Activated T-helper 9 cell treated with anti-CD3 and anti-CD28 coated beads, Interleukin-2, amount 50 U/mL, for 16 hours (primary cell): Measurements from ENCODE around the gene DSCAML1.

Experiments
- DNase-seq: peaks from one replicate; pipeline ENCODE4 v3.0.0-alpha.2; 2020; ENCODE audit warnings: low read depth

DSCAML1 gene

DNA sequence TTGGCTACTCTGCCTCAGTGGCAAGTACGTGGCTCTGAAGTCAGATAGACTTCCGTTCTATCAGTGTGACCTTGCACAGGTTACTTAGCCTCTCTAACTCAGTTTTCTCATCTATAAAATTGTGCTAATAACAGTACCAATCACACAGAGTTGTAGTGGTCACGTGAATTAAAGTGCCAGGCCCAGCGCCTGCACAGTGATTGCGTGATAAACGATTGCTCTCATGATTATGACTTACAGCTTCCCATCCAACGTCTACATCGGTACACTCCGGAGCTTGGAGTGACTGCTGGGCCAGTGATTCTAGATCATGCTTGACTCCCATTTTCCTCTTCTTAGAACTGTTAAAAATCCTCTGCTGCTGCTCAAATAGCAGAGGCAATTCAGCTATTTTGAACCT, 247.6 kb downstream of the DSCAML1 start:
- no peak for DNase-seq

DNA sequence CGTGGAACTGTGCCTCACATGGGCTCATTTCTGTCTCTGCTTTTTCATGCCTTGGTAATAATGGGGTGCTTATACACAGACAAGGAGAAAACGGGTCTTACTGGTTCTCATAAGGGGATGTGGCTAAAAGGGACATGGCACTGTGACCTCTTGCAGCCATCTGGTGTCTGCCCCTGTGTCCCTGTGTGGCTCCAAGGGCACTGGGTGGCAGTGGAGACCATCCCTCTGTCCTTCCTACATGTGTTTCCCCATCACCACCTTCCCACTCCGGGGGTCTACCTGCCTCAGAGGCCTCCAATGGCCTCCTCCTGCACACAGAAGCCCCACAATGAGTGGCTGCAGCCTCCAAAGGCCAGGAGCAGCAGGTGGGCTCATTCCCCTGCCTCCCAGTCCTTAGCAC, 248.1 kb downstream of the DSCAML1 start:
- DNase-seq, result no peak

DNA sequence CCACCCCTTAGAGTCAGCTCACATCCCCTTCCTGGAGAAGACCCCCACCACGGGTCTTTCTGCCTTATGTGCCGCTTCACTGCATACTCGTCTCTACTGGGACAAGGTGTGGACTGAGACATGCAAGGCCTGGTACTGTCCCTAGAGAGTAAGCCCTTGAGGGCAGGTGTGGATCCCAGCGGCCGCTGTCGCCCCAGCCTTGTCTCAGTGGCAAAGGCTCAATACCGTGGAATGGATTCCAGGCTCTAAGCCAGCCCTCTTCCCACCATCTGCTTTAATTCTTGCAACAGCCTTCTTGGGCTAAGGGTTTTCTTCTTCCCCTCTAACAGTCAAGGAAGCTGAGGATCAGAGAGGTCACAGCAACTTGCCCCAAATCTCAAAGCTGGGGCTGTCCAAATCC, 249.1 kb downstream of the DSCAML1 start:
- DNase-seq, result no peak

DNA sequence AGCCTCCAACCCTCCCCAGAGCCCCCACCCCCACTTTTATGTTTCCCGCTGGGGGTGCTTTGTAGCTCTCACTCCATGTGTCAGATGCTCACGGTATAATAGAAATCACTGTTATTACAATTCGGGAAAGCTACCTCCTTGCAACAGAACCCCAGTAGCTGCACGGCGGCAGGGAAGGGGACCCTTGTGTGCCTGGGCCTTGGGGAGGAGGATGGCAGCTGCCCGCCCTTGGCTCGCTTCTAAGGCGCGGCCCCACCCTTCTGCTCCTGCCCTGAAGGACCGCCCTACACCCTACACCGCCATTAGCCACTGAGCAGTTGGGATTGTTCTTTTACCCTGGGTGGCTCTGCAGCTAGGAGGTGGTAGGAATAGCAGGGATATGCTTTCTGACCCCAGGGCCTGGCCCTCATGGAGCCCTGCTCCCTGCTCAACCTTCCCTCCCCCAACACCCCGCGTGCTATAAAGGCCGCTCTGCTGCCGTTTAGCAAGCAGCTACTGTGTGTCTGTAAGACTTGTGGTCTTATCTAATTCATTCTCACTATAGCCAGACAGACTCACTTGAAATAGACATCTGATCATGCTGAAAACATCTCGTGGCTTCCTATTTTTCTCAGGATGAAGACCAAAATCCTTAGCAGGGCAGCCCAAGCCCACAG, 249.7 kb downstream of the DSCAML1 start:
- DNase-seq, result no peak

DNA sequence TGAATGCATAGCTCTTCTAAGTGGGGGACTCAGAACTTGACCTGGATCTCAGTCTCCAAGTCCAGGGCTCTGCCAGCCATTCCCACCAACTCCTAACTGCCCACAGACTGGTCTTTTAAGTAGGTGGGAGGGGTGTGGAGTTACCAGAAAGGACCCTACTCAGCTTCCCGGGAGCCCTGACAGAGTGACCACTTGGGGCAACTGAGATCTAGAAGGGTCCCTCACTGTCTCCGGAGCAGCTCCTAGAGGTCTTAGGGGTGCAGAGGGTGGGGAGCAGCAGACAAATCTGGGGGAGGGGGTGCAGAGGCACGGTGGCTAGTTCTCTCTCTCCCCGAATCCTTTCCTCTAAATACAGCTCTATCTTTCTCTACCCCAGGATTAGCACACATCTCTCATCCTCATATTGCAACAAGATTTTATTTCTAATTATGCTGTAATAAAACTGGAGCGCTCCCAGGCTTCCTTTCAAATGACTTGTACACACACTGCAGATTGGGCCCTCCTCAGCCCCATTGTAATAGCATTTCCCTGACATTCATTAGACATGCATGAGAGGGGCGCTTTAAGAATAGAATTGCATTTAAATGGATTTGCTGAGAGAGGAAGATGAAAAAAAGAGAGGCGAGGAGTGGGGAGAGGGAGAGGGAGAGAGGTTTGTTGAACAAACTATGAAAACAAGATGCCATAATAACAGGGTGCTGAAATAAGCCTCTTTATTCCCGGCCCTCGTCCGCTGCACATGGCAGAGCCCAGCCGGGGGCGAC, 250.4 kb downstream of the DSCAML1 start:
- DNase-seq, result no peak

DNA sequence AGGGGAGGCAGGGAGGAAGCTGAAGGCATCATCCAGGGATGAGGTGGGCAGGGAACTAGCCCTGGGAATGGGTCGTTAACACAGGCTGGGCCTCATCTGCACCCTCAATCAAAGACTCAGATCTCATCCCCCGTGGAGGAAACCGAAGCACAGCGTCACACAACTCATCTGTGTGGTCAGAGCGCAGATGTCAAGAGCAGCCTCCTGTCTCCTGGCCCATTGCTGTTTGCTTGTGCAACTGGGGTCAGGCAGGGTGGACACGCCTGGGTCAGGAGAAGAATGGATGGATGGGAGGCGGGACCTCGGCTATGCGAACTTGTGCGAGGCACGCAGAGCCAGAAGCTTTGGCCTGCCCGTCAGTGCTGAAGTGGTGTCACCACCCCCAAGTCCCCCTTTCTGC, 251.3 kb downstream of the DSCAML1 start:
- no peak for DNase-seq

DNA sequence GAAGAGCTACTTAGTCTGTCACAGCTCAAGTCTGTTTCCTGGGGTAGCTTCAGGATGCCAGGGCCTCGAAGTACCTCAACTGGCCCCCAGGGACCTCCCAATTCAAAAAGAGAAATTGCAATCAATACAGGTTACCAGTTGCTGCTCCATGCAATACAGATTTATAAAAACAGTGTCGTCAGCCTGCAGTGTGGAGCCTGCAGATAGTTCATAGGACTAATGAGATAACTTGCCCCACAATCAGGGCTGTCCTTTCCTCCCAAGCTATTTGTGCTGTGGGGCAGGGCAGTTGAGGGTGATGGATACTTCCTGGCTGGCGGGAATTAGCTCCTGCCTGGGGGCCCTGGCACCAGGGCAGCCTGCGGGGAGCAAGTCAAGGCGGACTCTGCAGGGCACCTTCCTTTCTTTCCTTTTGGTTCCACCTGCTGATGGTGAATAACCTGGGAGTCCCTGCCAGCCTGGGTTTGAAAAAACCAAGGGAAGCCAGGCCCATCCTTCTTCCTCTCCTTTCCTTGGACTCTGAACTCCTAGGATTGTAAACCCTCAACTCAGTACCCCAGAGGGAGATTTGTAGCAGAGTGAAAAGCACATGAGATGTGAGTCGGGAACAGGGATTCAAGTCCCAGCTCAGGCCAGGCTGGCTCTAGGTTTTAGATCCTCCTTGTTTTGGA, 252.8 kb downstream of the DSCAML1 start:
- DNase-seq, result no peak

DNA sequence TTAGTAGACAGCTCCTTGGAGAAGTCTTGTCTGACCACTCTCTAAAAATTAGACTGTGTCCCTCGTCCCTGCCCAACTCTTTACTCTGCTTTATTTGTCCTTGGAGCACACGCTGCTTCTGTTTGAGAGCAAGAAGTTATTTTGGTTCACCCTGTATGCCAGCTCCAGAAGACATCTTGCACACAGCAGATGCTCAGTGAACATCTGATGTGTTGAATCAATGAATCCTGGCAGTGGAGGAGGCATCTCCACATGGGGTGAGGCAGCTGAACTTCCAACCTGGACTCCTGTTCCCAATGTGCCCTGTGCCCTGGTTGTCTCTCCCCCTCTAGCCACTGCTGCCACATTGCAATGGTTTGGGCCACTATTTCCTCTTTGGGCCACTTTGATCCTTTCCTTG, 255.8 kb downstream of the DSCAML1 start:
- no peak for DNase-seq

DNA sequence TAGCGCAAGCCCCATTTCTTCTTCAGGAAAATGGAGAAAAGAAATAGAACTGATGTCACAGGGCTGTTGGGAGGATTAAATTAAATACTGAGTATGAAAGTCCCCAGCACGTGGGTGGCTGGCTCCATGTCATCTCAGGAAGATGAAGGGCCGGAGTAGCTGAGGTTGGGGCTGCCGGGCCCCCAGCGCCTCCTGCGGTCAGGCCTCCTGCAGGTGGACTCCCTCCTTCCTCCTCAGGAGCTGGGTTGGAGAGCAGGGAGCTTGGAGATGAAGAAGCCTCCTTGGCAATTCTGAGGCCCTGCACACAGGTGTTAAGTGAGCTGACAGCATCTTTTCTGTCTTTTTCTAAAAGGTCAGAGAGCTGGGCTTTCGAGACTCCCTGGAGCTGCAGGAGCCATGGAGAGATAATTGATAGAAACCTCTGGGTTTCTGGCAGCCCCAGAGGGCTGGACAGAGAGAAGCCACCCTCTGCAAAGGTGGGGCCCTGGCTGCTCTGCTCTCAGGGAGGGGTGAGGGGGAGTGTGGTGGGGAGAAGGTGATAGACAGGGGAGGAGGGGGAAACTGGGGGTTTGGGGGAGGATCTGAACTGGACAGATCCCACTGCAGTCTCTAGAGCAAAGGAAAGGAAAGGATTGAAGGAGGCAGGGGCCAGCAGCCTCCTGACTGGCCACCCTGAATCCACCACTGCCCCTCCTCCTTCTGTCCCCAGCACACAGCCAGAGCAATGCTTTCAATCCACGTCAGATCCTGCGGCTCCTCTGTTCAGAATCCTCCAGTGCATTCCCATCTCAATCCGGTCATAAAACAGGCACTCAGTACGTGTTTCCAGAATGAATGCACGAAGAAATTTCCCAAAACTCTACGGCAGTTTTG, 258.5 kb downstream of the DSCAML1 start:
- no peak for DNase-seq

DNA sequence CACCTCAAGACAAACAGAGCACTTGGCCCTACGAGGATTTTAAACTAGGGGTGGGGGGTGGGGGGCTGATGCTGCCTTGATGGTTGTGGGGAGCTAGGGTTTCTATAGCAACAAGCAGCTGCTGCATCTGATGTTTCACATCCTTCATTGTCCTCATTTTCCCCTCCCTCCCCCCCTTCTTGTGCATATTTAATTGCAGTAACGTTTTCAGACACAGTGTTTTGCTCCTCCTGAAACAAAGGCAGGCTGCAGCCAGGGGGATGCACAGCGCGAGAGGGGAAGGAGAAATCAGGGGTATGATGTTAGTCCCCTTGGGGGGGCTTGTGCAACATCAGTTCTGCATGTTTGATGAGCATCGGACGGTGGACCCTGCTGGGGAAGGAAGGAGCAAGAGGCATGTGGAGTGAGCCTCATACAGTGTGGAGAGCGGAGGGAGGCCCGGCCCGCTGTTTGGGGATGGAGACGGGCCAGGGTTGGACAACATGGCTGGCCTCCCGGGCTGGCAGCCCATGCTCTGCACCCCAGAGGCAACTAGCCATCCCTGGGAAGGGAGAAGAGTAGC, 261.1 kb downstream of the DSCAML1 start:
- no peak for DNase-seq

DNA sequence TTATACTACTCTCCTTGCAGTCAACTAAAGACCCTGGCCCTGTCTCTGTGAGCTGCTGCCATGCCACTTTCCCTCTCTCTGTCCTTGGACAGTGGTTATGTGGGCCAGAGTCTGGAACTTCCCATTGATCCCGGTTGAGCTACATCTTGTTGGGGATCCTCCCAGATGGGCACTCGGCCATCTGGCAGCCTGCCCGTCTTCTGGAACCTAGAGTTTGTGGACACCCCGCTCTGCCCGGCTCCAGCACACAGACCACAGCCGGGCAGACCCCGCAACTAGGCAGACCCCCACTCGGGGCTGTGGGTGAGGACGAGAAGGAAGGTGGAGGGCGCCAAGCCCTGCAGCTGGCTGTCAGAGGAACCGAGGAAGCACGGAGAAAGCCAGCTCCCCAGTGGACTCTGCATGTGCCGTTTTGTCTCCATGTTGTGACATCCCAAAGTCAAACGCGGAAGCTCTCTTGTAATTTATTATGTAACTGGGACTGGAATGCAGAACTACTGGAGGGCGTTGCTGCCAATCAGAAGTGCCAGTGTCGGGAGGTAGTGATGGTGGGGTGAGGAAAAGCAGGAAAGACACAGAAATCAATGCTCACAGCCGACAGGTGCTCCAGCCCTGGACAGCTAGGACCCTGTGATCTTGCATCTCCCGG, 261.7 kb downstream of the DSCAML1 start:
- no peak for DNase-seq

DNA sequence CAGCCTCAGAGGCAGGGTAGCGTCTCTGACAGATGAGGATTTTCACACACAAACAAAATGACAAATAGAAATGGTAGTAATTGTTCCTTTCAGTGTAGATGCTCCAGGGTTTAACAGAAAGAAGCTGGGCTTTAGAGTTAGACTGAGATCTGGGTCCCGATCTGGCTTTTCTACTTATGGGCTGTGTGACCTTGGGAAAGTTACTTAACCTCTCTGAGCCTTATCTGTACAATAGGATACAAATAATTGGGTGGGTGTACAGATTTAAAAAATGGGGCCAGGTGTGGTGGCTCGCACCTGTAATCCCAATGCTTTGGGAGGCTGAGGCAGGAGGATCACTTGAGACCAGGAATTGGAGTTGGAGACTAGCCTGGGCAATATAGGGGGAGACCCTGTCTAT, 264.4 kb downstream of the DSCAML1 start:
- DNase-seq, result no peak

DNA sequence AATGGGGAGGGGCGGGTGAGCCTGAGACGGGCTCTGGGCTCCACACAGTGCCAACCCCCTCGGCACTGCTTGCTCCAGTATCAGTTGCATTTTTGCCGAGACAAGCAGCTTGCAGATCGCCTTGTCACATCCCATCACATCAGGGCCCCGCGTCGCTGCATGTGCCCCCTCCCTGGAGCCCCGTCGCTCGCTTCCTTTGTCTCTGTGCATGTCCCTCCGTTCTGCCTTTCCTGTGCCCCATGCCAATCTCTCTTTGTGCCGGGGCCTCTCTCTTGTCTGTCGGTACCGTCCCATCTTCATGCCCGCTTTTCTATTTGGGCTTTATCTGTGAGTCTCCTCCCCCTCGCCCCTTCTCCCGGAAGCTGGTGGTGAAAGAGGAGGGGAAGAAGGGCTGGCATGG, 267.2 kb downstream of the DSCAML1 start:
- DNase-seq, result no peak

DNA sequence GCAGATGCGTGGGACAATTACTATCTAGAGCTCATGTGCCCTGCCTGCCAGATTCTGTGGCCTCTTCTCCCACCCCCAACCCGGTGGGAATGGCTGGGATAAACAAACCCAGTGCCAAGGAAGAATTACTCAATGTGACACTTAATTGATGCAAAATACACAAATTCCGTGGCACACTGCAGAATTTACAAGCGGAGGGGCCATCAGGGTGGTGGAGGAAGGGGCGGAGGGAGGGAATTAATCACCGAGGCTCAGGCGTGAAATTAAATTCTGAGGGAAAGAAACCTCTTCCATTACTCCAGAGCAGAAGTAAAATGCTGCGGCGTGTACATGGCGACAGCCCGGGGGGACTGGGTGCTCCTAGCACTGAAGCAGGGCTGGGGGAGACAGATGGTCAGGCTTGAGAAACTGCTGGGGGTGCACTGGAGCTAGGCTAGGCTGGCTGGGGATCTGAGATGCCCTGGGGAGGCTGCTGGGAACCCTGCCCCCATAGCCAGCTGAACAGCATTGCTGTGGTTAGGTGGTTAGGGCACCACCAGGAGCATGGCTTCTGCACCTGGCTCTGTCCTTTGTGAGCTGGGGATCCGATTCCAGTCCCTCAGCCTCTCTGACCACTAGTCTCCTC, 268.8 kb downstream of the DSCAML1 start:
- DNase-seq, result no peak

DNA sequence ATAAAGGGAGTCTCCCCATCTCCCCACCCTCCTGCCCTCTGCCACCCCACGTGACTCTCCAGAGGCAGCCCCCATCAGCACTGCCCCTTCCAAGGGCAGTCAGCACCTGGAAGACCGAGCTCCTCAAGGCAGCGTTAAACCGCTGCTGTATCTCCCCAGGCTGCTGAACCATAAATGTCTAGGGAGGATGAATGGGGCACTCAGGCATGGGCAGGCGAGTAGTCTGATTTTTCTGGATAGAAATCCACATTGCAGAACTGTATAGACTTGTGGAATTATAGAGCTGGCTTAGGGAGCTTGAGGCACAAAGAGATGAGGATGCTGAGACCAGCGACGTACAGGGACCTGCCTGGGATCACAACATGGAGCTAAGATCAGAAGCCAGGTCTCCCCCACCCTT, 269.7 kb downstream of the DSCAML1 start:
- no peak for DNase-seq

DNA sequence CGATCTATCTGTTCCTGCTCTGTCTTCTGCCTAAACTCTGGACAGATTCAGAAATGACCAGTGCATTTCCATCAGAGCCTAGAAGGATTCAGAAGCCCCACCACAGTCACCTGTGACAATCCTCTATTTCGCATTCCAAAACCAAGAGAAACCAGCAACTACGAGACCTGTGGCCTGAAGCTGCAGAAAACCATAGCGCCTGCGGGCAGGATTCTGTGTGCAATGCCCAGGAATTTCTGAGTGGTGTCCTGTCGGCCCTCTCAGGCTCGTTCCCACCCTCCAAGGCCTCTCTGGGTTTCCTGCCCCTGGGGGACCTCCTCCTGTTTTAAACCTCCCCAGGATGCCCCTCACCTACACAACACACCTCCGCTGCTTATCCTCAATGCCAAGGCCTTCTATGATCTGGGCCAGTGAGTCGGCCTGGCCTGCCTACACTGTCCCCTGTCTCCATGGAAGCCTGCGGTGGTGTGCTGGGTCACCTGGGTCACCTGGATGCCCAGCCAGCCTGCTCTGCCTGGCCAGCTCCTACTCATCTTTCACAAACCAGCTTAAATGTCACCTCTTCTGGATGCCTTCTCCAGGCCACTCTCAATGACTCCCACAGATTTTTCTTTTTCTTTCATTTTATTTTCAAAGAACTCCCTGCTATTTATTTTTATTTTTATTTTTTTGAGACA, 271.0 kb downstream of the DSCAML1 start:
- DNase-seq, result no peak

DNA sequence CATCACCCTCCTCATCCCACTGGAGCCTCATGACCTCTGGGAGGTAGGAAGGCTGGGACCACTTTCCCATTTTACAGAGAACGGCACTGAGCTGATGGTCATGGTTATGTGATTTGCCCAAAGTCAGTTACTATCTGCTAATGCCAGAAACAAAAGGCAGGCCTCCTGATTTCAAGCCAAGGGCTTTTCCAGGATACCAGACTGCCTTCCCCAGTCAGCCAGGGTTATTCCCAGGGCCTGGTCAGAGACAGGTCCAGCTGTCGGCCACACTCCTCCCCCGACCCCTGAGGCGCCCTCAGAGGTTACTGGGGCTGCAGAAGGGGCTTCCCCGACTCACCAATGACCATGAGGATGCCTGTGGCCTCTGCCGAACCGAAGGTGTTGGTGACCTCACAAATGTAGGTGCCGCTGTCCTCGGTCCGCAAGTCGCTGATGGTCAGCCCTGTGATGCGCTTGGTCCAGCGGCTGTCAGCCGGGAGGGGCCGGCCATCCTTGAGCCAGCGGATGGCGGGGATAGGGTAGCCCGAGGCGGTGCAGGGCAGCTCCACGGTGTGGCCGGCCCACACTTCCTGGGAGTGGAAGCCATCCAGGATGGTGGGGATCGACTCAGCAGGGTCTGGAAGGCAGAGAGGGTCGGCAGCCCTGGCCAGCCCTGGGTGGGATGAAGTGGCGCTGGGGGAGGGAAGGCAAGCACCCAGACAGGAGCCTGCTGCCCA, 272.4 kb downstream of the DSCAML1 start:
- no peak for DNase-seq

DNA sequence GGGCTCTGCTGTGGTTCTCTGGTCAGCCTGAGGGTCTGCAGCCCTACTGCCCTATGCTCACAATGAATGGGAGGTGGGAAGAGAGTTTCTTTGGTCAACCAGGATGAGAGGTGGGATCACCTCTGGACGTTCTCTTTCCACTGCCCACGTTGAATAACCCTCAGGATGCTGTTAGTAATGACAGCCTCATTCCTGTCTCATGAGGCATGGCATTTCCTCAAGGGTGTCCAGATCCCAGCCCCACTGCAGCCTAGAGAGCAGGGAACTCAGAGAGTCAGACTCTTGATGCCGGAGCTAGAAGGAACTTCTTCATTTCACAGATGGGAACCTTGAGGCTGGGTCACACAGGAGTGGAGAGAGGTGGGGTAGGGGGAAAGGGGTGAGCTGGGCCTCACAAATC, 273.3 kb downstream of the DSCAML1 start:
- no peak for DNase-seq

DNA sequence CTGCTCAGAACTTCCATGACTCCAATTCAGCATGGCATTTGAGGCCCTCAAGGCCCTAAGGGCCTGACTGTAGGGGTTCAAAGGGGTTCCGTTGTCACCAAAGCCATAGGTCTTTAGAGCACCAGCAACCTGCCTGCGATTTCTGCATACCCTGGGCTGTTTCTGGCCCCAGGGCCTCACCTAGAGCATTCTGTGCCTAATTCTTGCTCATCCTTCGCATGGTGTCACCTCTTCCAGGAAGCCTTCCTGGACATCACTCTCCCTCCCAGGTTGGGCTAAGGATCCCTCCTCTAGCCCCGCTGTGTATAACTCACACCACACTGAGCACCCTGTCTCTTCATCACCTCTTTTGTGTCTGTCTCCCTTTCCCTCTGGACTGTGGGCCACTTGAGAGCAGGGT, 275.0 kb downstream of the DSCAML1 start:
- DNase-seq, result no peak

DNA sequence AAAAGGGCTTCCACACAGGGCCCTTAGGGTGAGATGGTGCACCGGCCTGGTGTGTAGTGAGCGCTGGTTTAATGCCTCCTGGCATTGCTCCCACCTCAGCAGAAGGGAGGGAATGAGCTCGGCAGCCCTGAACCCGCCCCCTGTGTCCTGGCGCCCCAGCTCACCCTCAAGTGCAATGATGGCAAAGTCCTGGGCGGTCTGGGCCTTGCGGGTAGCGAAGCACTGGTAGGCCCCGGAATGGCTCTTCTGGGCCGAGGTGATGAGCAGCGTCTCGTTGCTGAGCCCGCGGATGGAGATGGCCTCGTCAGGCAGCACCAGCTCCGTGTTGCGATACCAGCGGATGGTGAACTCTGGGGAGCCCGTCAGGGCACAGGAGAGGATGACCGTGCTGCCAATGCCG, 276.1 kb downstream of the DSCAML1 start:
- no peak for DNase-seq
